ENCODE data around the gene ST8SIA5. TPM values are rescaled to one million over a fixed set of nuclear protein-coding genes. Genes with fewer than 3 reads are reported as not detected.
A peak's percentile ranks its signal among the peaks of the same experiment; 100 is the strongest.

The ST8SIA5 gene
- total and polyA plus RNA-seq, 10 of the 15 experiments (the other 5 are each of a cell fraction or from before 2014, with no cell fraction given) = 0.02 to 0.32 (median 0.12) TPM; not detected in 1

GRCh38 chr18:46623541-46623940, 133.3 kb downstream of the ST8SIA5 start:
- no peaks in the 10 kb centered on the region for H4K20me1 ChIP-seq (ENCODE audit: control insufficient read depth, insufficient read depth)
- ChIA-PET RAD21 (ENCODE audit: unreplicated experiment) (interaction anchor here (1.6 kb wide), 1 partner anchor 343 kb away, joined by 5 read pairs; no protein-coding TSS in a partner anchor), SMC1A (ENCODE audit: uncharacterized antibody, unreplicated experiment) (interaction anchor here (1.4 to 1.6 kb wide), 2 partner anchors 342 to 477 kb away, joined by 3 to 6 read pairs; no protein-coding TSS in a partner anchor), CTCF (interaction anchor here (1.0 to 1.6 kb wide), 8 partner anchors 20 to 476 kb away, joined by 3 to 9 read pairs (median 5); a partner anchor contains a TSS), POLR2A (interaction anchor here (0.6 kb wide), 1 partner anchor 30 kb away, joined by 3 read pairs; no protein-coding TSS in a partner anchor)
- H3K27me3 ChIP-seq (replicated peaks in 1 of 2; ENCODE audit: control insufficient read depth in 2 of 2, insufficient read depth in 2 of 2, low read length in 1 of 2) = peaks cover 0 to 2% of the 10 kb centered on the region in 2 experiments; a peak in 1 of 4 replicates
- no peak for DNase-seq (ENCODE audit: low read depth, low spot score)
- in situ Hi-C loops (cut with MboI) (no loop called here), intact Hi-C loops (cut with micrococcal nuclease; ENCODE audit: unreplicated experiment) (no loop called here)
- peak overlapping the region; percentile 19 for H2AFZ ChIP-seq (ENCODE audit: control insufficient read depth, low read depth, low read length)
- BruUV-seq (replicated peaks) = no TSS peak
- H3K27ac ChIP-seq (ENCODE audit: control insufficient read depth, insufficient read depth) = no peak overlapping the region
- ATAC-seq = no peak; the same call in 2 of the 3 replicates
- TF ChIP-seq POLR2A (IDR thresholded peaks at IDR 0.05; ENCODE audit: low read depth, low read length) (no peak), SRF (IDR thresholded peaks at IDR 0.05; ENCODE audit: low read depth in 2 of 2, low read length in 2 of 2) (0 out of 4 replicates have a peak, but pooled peaks of 1 of the 2 experiments have one; percentile 23)
- H3K9ac ChIP-seq (ENCODE audit: control insufficient read depth, insufficient read depth, low read length) = no peak overlapping the region
- no peaks in the 10 kb centered on the region for H3K9me3 ChIP-seq (replicated peaks; ENCODE audit: control insufficient read depth, insufficient read depth, low read length)
- no peak overlapping the region for H3K4me3 ChIP-seq
- no peak overlapping the region for H3K4me2 ChIP-seq (ENCODE audit: control insufficient read depth, insufficient read depth)
- H3K4me1 ChIP-seq (ENCODE audit: control insufficient read depth, insufficient read depth, low read length) = no peaks in the 10 kb centered on the region
- FAIRE-seq = no peak
- no peaks in the 10 kb centered on the region for H3K79me2 ChIP-seq (ENCODE audit: control insufficient read depth, insufficient read depth, low read length)
- WGBS (ENCODE audit: insufficient coverage, insufficient replicate concordance, low lambda C conversion rate, missing lambda C conversion rate) = 52% methylated on average over 10 of the region's 10 CpGs
- H3K36me3 ChIP-seq (ENCODE audit: control insufficient read depth in 2 of 2, insufficient read depth in 2 of 2, low read length in 1 of 2) = no peaks in the 10 kb centered on the region

- Histone ChIP-seq H3K4me2 (ENCODE audit: control insufficient read depth, insufficient read depth) (no peak overlapping the region), H2AFZ (ENCODE audit: control insufficient read depth, low read depth, low read length) (0 out of 2 replicates have a peak overlapping the region, but pooled peaks have one; percentile 13), H3K9ac (ENCODE audit: control insufficient read depth, insufficient read depth, low read length) (no peak overlapping the region), H3K4me3 (no peak overlapping the region), H3K79me2 (ENCODE audit: control insufficient read depth, insufficient read depth, low read length) (no peaks in the 10 kb centered on the region), H4K20me1 (ENCODE audit: control insufficient read depth, insufficient read depth) (no peaks in the 10 kb centered on the region), H3K9me3 (replicated peaks; ENCODE audit: control insufficient read depth, insufficient read depth, low read length) (no peaks in the 10 kb centered on the region), H3K27ac (ENCODE audit: control insufficient read depth, insufficient read depth) (no peak overlapping the region), H3K36me3 (ENCODE audit: control insufficient read depth in 2 of 2, insufficient read depth in 2 of 2, low read length in 1 of 2) (no peaks in the 10 kb centered on the region), H3K4me1 (ENCODE audit: control insufficient read depth, insufficient read depth, low read length) (no peaks in the 10 kb centered on the region), H3K27me3 (replicated peaks in 1 of 2; ENCODE audit: control insufficient read depth in 2 of 2, insufficient read depth in 2 of 2, low read length in 1 of 2) (peaks cover 0 to 2% of the 10 kb centered on the region in 2 experiments; a peak in 1 of 4 replicates)
- 56% methylated on average over 3 of the region's 3 CpGs for WGBS (ENCODE audit: insufficient coverage, insufficient replicate concordance, low lambda C conversion rate, missing lambda C conversion rate)
- no TSS peak for BruUV-seq (replicated peaks)
- POLR2A ChIA-PET = interaction anchor here (0.6 kb wide), 2 partner anchors 30 to 376 kb away, joined by 3 to 4 read pairs; no protein-coding TSS in a partner anchor
- SMC1A ChIA-PET (ENCODE audit: uncharacterized antibody, unreplicated experiment) = interaction anchor here (1.4 to 1.6 kb wide), 2 partner anchors 341 to 476 kb away, joined by 3 to 6 read pairs; no protein-coding TSS in a partner anchor
- no peak for ATAC-seq
- FAIRE-seq = no peak
- peak; percentile 2 for DNase-seq (ENCODE audit: low read depth, low spot score)
- intact Hi-C loops (cut with micrococcal nuclease; ENCODE audit: unreplicated experiment) = no loop called here
- in situ Hi-C loops (cut with MboI) = no loop called here
- CTCF ChIA-PET = interaction anchor here (1.0 to 1.6 kb wide), 7 partner anchors 21 to 476 kb away, joined by 3 to 9 read pairs (median 6); a partner anchor contains a TSS
- RAD21 ChIA-PET (ENCODE audit: unreplicated experiment) = interaction anchor here (1.6 kb wide), 1 partner anchor 342 kb away, joined by 5 read pairs; no protein-coding TSS in a partner anchor
- TF ChIP-seq LARP7 (IDR thresholded peaks at IDR 0.05) = no peak
- no peak for TF ChIP-seq IRF5 (IDR thresholded peaks at IDR 0.05; ENCODE audit: borderline replicate concordance)
- TF ChIP-seq SMARCA5 (IDR thresholded peaks at IDR 0.05) = no peak
- peak in 2 of 3 experiments; percentile 10 to 16; a peak in 1 of 6 replicates for TF ChIP-seq CTCF (IDR thresholded peaks at IDR 0.05 in 2 of 3, conservative IDR thresholded peaks at IDR 0.05 in 1 of 3; ENCODE audit: control insufficient read depth in 2 of 3, extremely low read depth in 1 of 3, insufficient read depth in 1 of 3, low read depth in 3 of 3, low read length in 3 of 3)
- TF ChIP-seq EED (IDR thresholded peaks at IDR 0.05; ENCODE audit: low read depth) = no peak
- no peak for TF ChIP-seq MAX (IDR thresholded peaks at IDR 0.05; ENCODE audit: low read depth, low read length)
- no peak for TF ChIP-seq MLLT1 (IDR thresholded peaks at IDR 0.05)
- no peak for TF ChIP-seq POLR2A (IDR thresholded peaks at IDR 0.05; ENCODE audit: low read depth, low read length)
- peak; percentile 23; the same call in 1 of the 2 replicates for TF ChIP-seq RAD21 (IDR thresholded peaks at IDR 0.05; ENCODE audit: insufficient read depth, low read depth, low read length)
These were observed 133.9 kb downstream of the ST8SIA5 start for GRCh38 chr18:46622999-46623398.
